GM11168 (cell line): ENCODE results near the gene SFTPB.
"Not testable (repeated sequence)": the region's sequence is repeated elsewhere in the genome, so short reads cannot be mapped to it uniquely, and the experiment has no call there.

Source experiments
- in situ Hi-C: fragments of 300-500 bp; cut with MboI; formaldehyde crosslinking; loops from one replicate; pipeline ENCODE4 v1.12.0; 2022; ENCODE audit warnings: low sequenced_read_pairs; ENCODE audit not compliant: unreplicated experiment

The SFTPB gene

GRCh38 chr2:85668009-85668856 lies at the start of gene SFTPB:
TSS of gene SFTPB (minus strand) at chr2:85668199. CDS start at chr2:85668183, 16 bp downstream.
- in situ Hi-C loops, result no loop called here

- in situ Hi-C loops, result no loop called here
Measured at GRCh38 chr2:85717308-85718008, 49.5 kb upstream of the SFTPB start.

- in situ Hi-C loops, result no loop called here
Measured at GRCh38 chr2:85716346-85716914, 48.4 kb upstream of the SFTPB start.

GRCh38 chr2:85714841-85715240 lies 46.8 kb upstream of the SFTPB start:
- in situ Hi-C loops, result no loop called here

- in situ Hi-C loops, result not testable (repeated sequence)
Measured at GRCh38 chr2:85714421-85714820, 46.4 kb upstream of the SFTPB start.

DNA sequence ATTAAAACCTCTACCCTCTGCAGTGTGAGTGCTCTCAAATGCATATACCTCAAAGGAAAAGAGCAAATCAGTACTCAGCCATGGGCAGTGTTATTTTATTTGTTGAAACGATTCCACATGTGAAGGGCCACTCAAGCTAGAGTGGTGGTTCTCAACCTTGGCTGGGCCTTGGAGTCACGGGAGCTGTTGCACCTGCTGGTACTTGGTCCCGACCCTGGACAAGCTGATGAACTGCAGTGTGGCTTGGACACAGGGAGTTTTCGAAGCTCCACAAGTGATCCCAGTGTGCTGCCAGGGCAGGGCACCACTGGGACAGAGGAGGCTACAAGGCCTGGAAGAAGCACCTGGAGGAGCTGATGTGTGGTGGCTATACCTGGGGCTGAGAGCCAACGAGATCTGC lies 45.8 kb upstream of the SFTPB start:
- in situ Hi-C loops, result no loop called here

GRCh38 chr2:85712849-85713612 lies 45.0 kb upstream of the SFTPB start:
- in situ Hi-C loops, result no loop called here

DNA sequence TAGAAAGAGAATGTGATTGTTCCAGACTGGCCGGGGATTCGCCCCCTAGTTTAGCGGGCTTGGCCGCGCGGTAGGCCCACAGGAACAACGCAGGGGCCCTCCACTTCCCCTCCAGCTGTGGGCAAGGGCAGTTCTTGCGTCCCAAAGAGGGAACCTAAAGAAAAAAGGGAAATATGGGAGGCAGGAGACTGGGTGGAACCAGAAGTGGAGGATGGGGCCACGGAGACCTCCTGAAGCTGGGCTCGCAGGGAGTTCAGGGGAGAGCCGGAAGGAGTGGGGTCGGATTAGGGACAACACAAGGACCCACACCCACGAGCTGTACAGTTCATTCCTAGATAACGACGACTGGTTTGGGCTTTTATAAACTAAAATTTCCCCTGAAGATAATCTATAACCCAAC lies 44.3 kb upstream of the SFTPB start:
- in situ Hi-C loops, result no loop called here

- in situ Hi-C loops, result no loop called here
Measured at GRCh38 chr2:85711578-85712060, 43.6 kb upstream of the SFTPB start.

- in situ Hi-C loops, result no loop called here
Measured at GRCh38 chr2:85710687-85711577, 42.9 kb upstream of the SFTPB start.

GRCh38 chr2:85709401-85709811 lies 41.4 kb upstream of the SFTPB start:
- in situ Hi-C loops, result no loop called here

DNA sequence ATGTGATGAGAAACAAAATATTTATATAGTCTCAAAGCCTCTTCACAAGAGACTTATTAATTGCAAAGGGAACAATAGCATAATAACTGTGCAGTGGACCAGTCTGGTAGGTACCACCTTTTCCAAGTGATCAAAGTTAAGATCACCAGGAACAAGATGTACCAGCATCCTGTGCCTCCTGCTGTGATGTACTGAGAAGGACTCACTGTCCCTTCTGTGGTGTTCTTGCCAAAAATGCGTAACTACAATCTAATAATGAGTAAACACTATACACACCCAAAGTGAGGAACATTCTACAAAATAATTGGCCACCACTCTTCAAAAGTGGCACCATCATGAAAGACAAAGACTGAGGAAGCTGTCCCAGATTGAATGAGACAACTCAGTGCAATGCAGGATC lies 40.6 kb upstream of the SFTPB start:
- in situ Hi-C loops, result no loop called here

GRCh38 chr2:85707304-85707703 lies 39.3 kb upstream of the SFTPB start:
- in situ Hi-C loops, result no loop called here

GRCh38 chr2:85706599-85707296 lies 38.7 kb upstream of the SFTPB start:
- in situ Hi-C loops, result no loop called here

DNA sequence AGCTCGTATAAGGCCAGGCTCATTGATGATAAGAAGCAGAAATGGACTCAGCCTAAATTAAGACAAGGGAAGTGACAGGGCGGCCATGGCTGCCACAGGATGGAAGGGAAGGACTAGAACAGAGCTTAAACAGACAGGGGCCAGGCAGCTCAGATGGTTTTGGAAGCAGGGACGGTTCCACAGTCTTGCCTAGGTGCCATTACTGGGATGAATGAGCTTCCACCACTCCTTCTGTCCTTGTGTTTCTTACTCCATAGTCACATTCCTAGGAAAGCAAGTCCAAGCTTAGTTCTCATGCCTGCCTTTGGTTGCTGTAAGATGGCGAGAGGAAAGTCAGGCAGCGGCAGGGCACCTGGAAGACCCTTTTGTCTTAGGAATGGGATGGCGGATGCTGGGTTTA lies 38.1 kb upstream of the SFTPB start:
- in situ Hi-C loops, result no loop called here

DNA sequence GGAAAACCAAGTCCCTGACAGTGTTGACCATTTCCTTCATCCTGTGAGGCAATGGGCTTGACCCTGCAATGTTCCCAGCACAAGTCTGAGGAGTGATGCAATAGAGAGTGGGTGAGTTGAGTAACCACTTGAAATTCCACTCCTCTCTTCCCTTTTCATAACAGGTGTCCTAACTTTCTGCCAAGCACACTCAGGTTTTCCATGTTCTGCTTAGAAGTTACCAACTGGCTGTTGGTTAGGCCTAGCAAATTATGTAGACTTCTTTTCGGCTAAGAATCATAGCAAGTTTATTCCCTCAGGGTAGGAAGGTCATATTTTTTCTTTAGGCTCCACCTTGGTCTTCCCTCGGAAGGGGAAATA lies 37.7 kb upstream of the SFTPB start:
- in situ Hi-C loops, result no loop called here

DNA sequence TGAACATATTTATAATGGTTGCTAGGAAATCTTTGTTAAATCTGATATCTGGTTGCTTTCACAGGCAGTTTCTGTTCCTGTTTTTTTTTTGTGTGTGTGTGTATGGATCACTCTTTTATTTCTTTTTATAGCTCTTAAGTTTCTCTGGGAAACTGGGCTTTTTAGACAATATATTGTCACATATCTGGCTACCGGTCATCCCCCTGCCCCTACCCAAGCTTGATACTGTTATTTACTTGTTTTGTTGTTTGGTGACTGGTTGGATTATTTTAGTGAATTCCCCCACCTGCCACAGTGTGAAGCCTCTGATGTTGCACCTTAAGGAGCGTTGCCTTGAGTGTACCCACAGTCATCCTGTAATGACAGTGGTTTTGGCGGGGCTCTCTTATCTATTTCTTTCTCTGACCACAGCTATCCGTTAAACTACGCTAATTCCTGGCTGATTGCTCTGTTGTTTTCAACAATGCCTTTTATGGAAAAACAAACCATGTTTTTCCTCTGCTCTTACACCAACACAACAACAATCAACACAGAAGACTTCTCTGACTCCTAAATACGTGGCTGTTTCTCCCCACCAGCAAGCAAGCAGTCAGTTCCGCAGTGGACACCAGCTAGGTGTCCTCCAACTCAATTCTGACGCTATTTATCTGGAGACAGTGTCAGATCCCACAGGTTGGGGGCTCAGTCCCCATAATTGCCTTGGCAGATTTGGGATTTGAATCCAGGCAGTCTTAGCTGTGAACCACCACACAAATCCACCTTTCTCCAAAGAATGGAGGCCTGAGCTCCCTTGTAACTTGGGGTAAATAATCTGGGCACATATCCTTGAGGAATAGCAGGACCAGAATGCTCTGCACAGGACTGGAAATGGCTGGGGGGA lies 37.0 kb upstream of the SFTPB start:
- in situ Hi-C loops, result no loop called here

GRCh38 chr2:85704038-85704437 lies 36.0 kb upstream of the SFTPB start:
- in situ Hi-C loops, result no loop called here
